CD14-positive monocyte (primary cell): Measurements from ENCODE around the gene CARMIL1. TPM values are rescaled to one million over a fixed set of nuclear protein-coding genes. Genes with fewer than 3 reads are reported as not detected.

Source experiments
- DNase-seq, 3 donors: peaks; one replicate each; pipeline ENCODE4 v3.0.0-alpha.2; 2011 to 2022
- H2AFZ ChIP-seq: 2 replicates; pipeline ENCODE4 v1.6.0; 2012; ENCODE audit warnings: mild to moderate bottlenecking, low read depth, low read length, inconsistent platforms; ENCODE audit not compliant: insufficient read depth, poor library complexity, severe bottlenecking
- H3K27ac ChIP-seq, 2 donors: 1 replicate in 1 of 2; 2 replicates in 1 of 2; pipeline ENCODE4 v1.5.1; 2012 to 2013; ENCODE audit warnings: low read length in 2 of 2, control low read depth in 1 of 2, inconsistent platforms in 1 of 2, low read depth in 1 of 2, mild to moderate bottlenecking in 1 of 2
- H3K27me3 ChIP-seq, 2 donors: one replicate each; pipeline versions ENCODE4 v1.6.0 to v1.6.1; 2011 to 2013; ENCODE audit warnings: low read length in 2 of 2; ENCODE audit not compliant: control insufficient read depth in 2 of 2, insufficient read depth in 2 of 2
- H3K36me3 ChIP-seq, 2 donors: replicated peaks in 1 of 2; 1 replicate in 1 of 2; 2 replicates in 1 of 2; pipeline versions ENCODE4 v1.5.1 to v1.6.1; 2012 to 2013; ENCODE audit warnings: low read length in 2 of 2, control low read depth in 1 of 2, inconsistent platforms in 1 of 2, mild to moderate bottlenecking in 1 of 2; ENCODE audit not compliant: insufficient read depth in 2 of 2, control insufficient read depth in 1 of 2
- H3K4me1 ChIP-seq, 2 donors: 1 replicate in 1 of 2; 2 replicates in 1 of 2; pipeline versions ENCODE4 v1.5.1 to v1.6.1; 2012 to 2013; ENCODE audit warnings: low read length in 2 of 2, control low read depth in 1 of 2, inconsistent platforms in 1 of 2, mild to moderate bottlenecking in 1 of 2, moderate library complexity in 1 of 2; ENCODE audit not compliant: insufficient read depth in 2 of 2, control insufficient read depth in 1 of 2
- H3K4me2 ChIP-seq: replicated peaks from 2 replicates; pipeline ENCODE3; 2012; ENCODE audit warnings: low read length, moderate library complexity, mild to moderate bottlenecking; ENCODE audit not compliant: poor library complexity, severe bottlenecking; ENCODE audit errors: extremely low read depth
- H3K4me3 ChIP-seq, 3 experiments: fragments of 200-600 bp in 1 of 3; sonication (generic) in 1 of 3; replicated peaks in 1 of 3; 1 replicate in 2 of 3; 2 replicates in 1 of 3; pipeline ENCODE4 v1.5.1; 2011 to 2013; ENCODE audit warnings: low read length in 3 of 3, mild to moderate bottlenecking in 3 of 3, control low read depth in 2 of 3, low read depth in 2 of 3, inconsistent platforms in 1 of 3, moderate library complexity in 1 of 3
- H3K79me2 ChIP-seq: 2 replicates; pipeline ENCODE4 v1.6.0; 2012; ENCODE audit warnings: mild to moderate bottlenecking, control low read depth, inconsistent platforms, low read length, moderate library complexity; ENCODE audit not compliant: insufficient read depth
- H3K9ac ChIP-seq: 2 replicates; pipeline ENCODE4 v1.6.0; 2017; ENCODE audit warnings: low read length, mild to moderate bottlenecking; ENCODE audit not compliant: insufficient read depth, poor library complexity, severe bottlenecking
- H3K9me3 ChIP-seq, 2 donors: replicated peaks in 1 of 2; 1 replicate in 1 of 2; 2 replicates in 1 of 2; pipeline versions ENCODE4 v1.5.1 to v1.6.1; 2012 to 2013; ENCODE audit warnings: low read length in 2 of 2, control low read depth in 1 of 2; ENCODE audit not compliant: control insufficient read depth in 1 of 2, insufficient read depth in 1 of 2
- H4K20me1 ChIP-seq: 2 replicates; pipeline ENCODE4 v1.6.0; 2012; ENCODE audit warnings: mild to moderate bottlenecking, low read length, control low read depth, moderate library complexity; ENCODE audit not compliant: insufficient read depth
- H3K27ac Mint-ChIP-seq, 7 donors: one replicate each; pipeline ENCODE4 v1.8.0; 2020; ENCODE audit warnings: mild to moderate bottlenecking in 7 of 7, mixed read lengths in 7 of 7, moderate library complexity in 6 of 7, inconsistent platforms in 2 of 7
- H3K27me3 Mint-ChIP-seq, 3 donors: one replicate each; pipeline ENCODE4 v1.8.0; 2021 to 2022; ENCODE audit warnings: low read depth in 3 of 3, mild to moderate bottlenecking in 3 of 3, mixed read lengths in 3 of 3, moderate library complexity in 3 of 3, inconsistent platforms in 1 of 3
- H3K36me3 Mint-ChIP-seq, 2 donors: one replicate each; pipeline ENCODE4 v1.8.0; 2020; ENCODE audit warnings: mixed read lengths in 2 of 2, inconsistent platforms in 1 of 2, mild to moderate bottlenecking in 1 of 2
- H3K4me1 Mint-ChIP-seq: one replicate; pipeline ENCODE4 v1.8.0; 2020; ENCODE audit warnings: mild to moderate bottlenecking, mixed read lengths
- H3K4me3 Mint-ChIP-seq, 2 donors: one replicate each; pipeline ENCODE4 v1.8.0; 2020; ENCODE audit warnings: mild to moderate bottlenecking in 2 of 2, mixed read lengths in 2 of 2, moderate library complexity in 1 of 2
- H3K9me3 Mint-ChIP-seq, 7 donors: one replicate each; pipeline ENCODE4 v1.8.0; 2020 to 2022; ENCODE audit warnings: mixed read lengths in 7 of 7, mild to moderate bottlenecking in 6 of 7, moderate library complexity in 6 of 7, inconsistent platforms in 2 of 7
- CTCF ChIP-seq: fragments of 200-600 bp; IDR thresholded peaks from one replicate; pipeline ENCODE4 v1.8.0; 2022; ENCODE audit warnings: antibody characterized with exemption, mild to moderate bottlenecking
- WGBS: methylation state at CpG from one replicate; pipeline ENCODE4 v1.1.5; 2013; ENCODE audit warnings: missing lambda C conversion rate; ENCODE audit not compliant: insufficient coverage; 5-methylcytosine and 5-hydroxymethylcytosine counted together
- intact Hi-C, 2 donors: fragments of 100-400 bp; cut with micrococcal nuclease; formaldehyde crosslinking; loops; one replicate each; pipeline versions ENCODE4 v1.15.0 to v1.15.1; 2023
- polyA plus RNA-seq, 3 donors: library from polyadenylated mRNA; depleted of rRNA in 1 of 3; unstranded in 2 of 3; stranded (reverse) in 1 of 3; fragments of 300-500 nt in 2 of 3; fragments of >200 nt in 1 of 3; fragmentation: Illumina TruSeq in 2 of 3; gene quantifications; 1 replicate in 2 of 3; 2 replicates in 1 of 3; pipeline ENCODE4 v1.2.3, GENCODE V29; 2012 to 2021

The CARMIL1 gene
- polyA plus RNA-seq, 3 donors, result 0.30 to 0.49 (median 0.41) TPM

- Histone ChIP-seq H3K4me2 (no peak overlapping the region), H3K27me3 (no peaks in the 10 kb centered on the region), H3K4me3 (no peak overlapping the region), H4K20me1 (no peaks in the 10 kb centered on the region), H3K4me1 (peaks cover 0 to 9% of the 10 kb centered on the region in 2 donors), H3K79me2 (no peaks in the 10 kb centered on the region), H2AFZ (no peak overlapping the region), H3K9me3 (no peaks in the 10 kb centered on the region), H3K36me3 (no peaks in the 10 kb centered on the region), H3K9ac (no peak overlapping the region), H3K27ac (no peak overlapping the region)
- intact Hi-C loops, result loop anchor here (5.0 to 10.0 kb wide), 2 partner anchors 286 to 338 kb away; no protein-coding TSS in a partner anchor
- H3K4me3 Mint-ChIP-seq, result no peak overlapping the region
- peaks cover 0 to 2% (median 0%) of the 10 kb centered on the region in 7 donors for H3K9me3 Mint-ChIP-seq
- no peaks in the 10 kb centered on the region for H3K36me3 Mint-ChIP-seq
- no peak overlapping the region for H3K27ac Mint-ChIP-seq
- no CpG with 5 or more reads among the region's 5 CpGs for WGBS
- no peak for TF ChIP-seq CTCF
- H3K27me3 Mint-ChIP-seq, result peaks cover 0 to 9% (median 2%) of the 10 kb centered on the region in 3 donors
- no peak for DNase-seq
- peaks cover 1% of the 10 kb centered on the region for H3K4me1 Mint-ChIP-seq
These were observed 12.6 kb upstream of the CARMIL1 start for GRCh38 chr6:25266456-25267100.

- Histone ChIP-seq H3K36me3 (no peaks in the 10 kb centered on the region), H3K9me3 (no peaks in the 10 kb centered on the region), H3K4me2 (no peak overlapping the region), H3K9ac (no peak overlapping the region), H3K79me2 (no peaks in the 10 kb centered on the region), H3K27ac (no peak overlapping the region), H3K4me3 (no peak overlapping the region), H3K4me1 (peaks cover 0 to 9% of the 10 kb centered on the region in 2 donors), H4K20me1 (no peaks in the 10 kb centered on the region), H3K27me3 (no peaks in the 10 kb centered on the region), H2AFZ (no peak overlapping the region)
- Mint-ChIP-seq H3K4me3 (no peak overlapping the region), H3K27me3 (peaks cover 0 to 9% (median 2%) of the 10 kb centered on the region in 3 donors), H3K9me3 (peaks cover 0 to 2% (median 0%) of the 10 kb centered on the region in 7 donors), H3K27ac (no peak overlapping the region), H3K36me3 (no peaks in the 10 kb centered on the region), H3K4me1 (peaks cover 1% of the 10 kb centered on the region)
- TF ChIP-seq CTCF, result no peak
- intact Hi-C loops, result loop anchor here (5.0 to 10.0 kb wide), 2 partner anchors 285 to 337 kb away; no protein-coding TSS in a partner anchor
- no CpG with 5 or more reads among the region's 3 CpGs for WGBS
- no peak for DNase-seq
These were observed 11.5 kb upstream of the CARMIL1 start for GRCh38 chr6:25267662-25268061.
